ENCODE measurements around the gene DLGAP1. TPM values are rescaled to one million over a fixed set of nuclear protein-coding genes. Genes with fewer than 3 reads are reported as not detected.

DLGAP1 gene
- total RNA-seq, 1 donor from 2014 or later, result 5.4 TPM

- H3K4me3 ChIP-seq, result no peak overlapping the region
- DNase-seq (no peak), ATAC-seq (peak; percentile 74)
- peak overlapping the region; percentile 19 for H3K27ac ChIP-seq
- H3K36me3 ChIP-seq, result no peaks in the 10 kb centered on the region
- H3K4me1 ChIP-seq, result peaks cover 22% of the 10 kb centered on the region
- no peaks in the 10 kb centered on the region for H3K27me3 ChIP-seq
- no peaks in the 10 kb centered on the region for H3K9me3 ChIP-seq
- intact Hi-C loops (cut with DNase I), result no loop called here
- no peak for TF ChIP-seq CTCF (IDR thresholded peaks at IDR 0.05)
Measured at GRCh38 chr18:3721771-3722648, 733.1 kb downstream of the DLGAP1 start.

DNA sequence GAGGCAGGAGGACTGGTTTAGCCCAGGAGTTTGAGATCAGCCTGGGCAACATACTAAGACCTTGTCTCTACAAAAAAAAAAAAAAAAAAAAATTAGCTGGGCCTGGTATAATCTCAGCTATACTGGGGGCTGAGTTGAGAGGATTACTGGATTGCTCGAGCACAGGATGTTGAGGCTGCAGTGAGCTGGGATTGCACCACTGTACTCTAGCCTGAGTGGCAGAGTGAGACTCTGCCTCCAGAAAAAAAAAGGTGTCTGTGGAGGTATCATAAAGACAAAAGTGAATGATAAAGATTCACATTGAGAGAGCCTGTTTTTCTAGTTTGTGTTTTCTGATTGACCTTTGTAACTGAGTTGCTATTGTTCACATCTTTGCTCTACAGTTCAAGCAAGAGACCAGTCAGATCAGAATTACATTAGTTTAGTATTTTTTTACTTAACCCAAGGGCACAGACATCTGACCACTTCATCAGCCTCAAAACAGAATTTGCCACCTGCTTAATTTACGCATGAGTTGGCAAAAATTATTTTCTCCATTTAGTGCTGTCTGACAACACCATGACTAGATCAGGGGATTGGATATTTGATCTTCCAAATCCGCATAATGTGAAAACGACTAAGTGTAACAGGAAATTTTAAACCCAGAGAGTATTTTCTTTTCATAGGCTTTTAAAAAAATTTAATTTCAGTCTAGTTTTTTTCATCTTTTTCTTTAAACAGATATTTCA lies 734.1 kb downstream of the DLGAP1 start:
- ATAC-seq (no peak), DNase-seq (no peak)
- intact Hi-C loops (cut with DNase I), result no loop called here
- Histone ChIP-seq H3K27me3 (no peaks in the 10 kb centered on the region), H3K27ac (no peak overlapping the region), H3K36me3 (no peaks in the 10 kb centered on the region), H3K4me3 (no peak overlapping the region), H3K4me1 (peaks cover 22% of the 10 kb centered on the region), H3K9me3 (no peaks in the 10 kb centered on the region)
- no peak for TF ChIP-seq CTCF (IDR thresholded peaks at IDR 0.05)

GRCh38 chr18:3720159-3720558 lies 734.9 kb downstream of the DLGAP1 start:
- Histone ChIP-seq H3K36me3 (no peaks in the 10 kb centered on the region), H3K4me1 (peaks cover 22% of the 10 kb centered on the region), H3K27me3 (no peaks in the 10 kb centered on the region), H3K27ac (no peak overlapping the region), H3K9me3 (no peaks in the 10 kb centered on the region), H3K4me3 (no peak overlapping the region)
- DNase-seq, result no peak
- ATAC-seq, result no peak
- TF ChIP-seq CTCF (IDR thresholded peaks at IDR 0.05), result no peak
- intact Hi-C loops (cut with DNase I), result no loop called here

- intact Hi-C loops (cut with DNase I), result no loop called here
- H3K4me1 ChIP-seq, result peaks cover 8% of the 10 kb centered on the region
- no peak overlapping the region for H3K4me3 ChIP-seq
- no peak for TF ChIP-seq CTCF (IDR thresholded peaks at IDR 0.05)
- no peak for ATAC-seq
- no peaks in the 10 kb centered on the region for H3K36me3 ChIP-seq
- H3K27me3 ChIP-seq, result no peaks in the 10 kb centered on the region
- H3K27ac ChIP-seq, result no peak overlapping the region
- H3K9me3 ChIP-seq, result no peaks in the 10 kb centered on the region
- no peak for DNase-seq
Measured at GRCh38 chr18:3717376-3718025, 737.6 kb downstream of the DLGAP1 start.

- Histone ChIP-seq H3K27ac (no peak overlapping the region), H3K4me1 (no peaks in the 10 kb centered on the region), H3K27me3 (no peaks in the 10 kb centered on the region), H3K4me3 (no peak overlapping the region), H3K36me3 (no peaks in the 10 kb centered on the region), H3K9me3 (no peaks in the 10 kb centered on the region)
- ATAC-seq (no peak), DNase-seq (no peak)
- intact Hi-C loops (cut with DNase I), result no loop called here
- no peak for TF ChIP-seq CTCF (IDR thresholded peaks at IDR 0.05)
Measured at GRCh38 chr18:3716116-3716660, 738.9 kb downstream of the DLGAP1 start.
